DMS 273 treated with DMSO at 0.1 percent for 48 hours (cell line): ENCODE results near the gene ITPRIPL2.

Experiments used
- DNase-seq: peaks from one replicate; lab custom pipeline; 2025; lab: John Stamatoyannopoulos, UW

ITPRIPL2 gene

GRCh38 chr16:19093631-19094541, 19.9 kb upstream of the ITPRIPL2 start:
- no peak for DNase-seq

DNA sequence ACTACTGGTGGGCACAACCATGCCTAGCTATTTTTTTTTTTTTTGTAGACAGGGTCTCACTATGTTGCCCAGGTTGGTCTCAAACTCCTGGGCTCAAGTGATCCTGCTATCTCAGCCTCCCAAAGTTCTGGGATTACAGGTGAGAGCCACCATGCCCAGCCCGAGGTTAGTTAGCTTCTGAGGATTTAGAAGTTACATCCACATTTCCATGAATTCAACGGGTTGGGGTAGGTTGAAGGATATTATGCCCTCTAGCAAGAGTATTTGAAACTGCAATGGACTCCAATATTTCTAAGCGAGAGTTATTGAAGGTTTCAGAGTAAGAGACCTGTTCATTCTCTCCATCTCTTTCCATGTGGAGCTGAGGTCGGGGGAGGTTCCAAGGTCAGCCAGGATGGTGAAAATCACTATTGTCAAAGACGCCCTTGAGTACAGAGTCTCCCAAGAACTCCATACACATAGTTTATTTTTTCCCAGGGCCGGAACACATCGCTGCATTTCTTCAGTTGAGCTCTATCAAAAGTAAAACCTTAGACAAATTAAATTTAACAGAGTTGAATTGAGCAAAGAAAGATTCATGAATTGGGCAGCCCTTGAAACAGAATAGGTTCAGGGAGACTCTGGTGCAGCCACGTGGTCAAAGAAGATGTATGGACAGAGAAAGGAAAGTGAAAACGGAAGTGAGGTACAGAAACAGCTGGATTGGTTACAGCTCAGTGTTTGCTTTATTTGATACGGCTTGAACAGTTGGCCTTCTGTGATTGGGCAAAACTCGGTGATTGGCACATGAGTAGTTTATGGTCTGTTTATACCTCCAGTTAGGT, 19.0 kb upstream of the ITPRIPL2 start:
- peak; percentile 13 for DNase-seq

DNA sequence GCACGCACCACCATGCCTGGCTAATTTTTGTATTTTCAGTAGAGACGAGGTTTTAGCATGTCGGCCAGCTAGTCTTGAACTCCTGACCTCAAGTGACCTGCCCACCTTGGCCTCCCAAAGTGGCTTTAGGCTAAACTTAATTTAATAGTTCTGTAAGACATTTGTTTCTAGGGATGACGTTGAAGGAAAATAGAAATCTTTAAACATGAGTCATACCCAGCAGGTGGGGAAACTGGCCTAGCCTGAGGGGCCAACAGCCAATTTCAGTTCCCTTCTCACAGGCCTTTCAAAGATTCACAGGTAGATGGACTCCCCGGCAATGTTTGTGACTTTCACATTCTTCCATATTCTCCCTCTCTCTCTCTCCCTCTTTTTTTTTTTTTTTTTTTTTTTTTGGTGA, 18.1 kb upstream of the ITPRIPL2 start:
- no peak for DNase-seq

DNA sequence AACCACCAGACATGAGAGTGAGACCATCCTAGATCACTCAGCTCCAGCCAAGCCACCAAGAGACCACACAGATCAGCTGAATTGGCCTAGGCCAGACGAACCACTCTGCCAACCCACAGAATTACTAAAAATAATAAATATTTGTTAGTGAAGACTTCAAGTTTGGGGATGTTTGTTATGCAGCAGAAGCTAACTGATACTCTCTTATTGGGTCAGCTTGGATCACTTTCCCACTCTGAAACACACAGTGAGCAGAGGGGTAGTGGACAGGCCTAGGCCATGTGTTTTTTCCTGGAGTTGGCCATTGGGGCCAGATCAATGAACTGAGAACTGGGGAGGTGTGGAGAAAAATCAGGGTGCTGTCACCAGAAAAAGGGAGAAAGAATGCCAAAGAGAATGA, 15.6 kb upstream of the ITPRIPL2 start:
- no peak for DNase-seq

- DNase-seq: no peak
Observed at GRCh38 chr16:19102187-19102872, 11.4 kb upstream of the ITPRIPL2 start.

- no peak for DNase-seq
Observed at GRCh38 chr16:19104607-19105006, 9.2 kb upstream of the ITPRIPL2 start.

- DNase-seq: no peak
Observed at GRCh38 chr16:19105131-19105530, 8.6 kb upstream of the ITPRIPL2 start.

GRCh38 chr16:19105891-19106624, 7.7 kb upstream of the ITPRIPL2 start:
- DNase-seq: no peak

- no peak for DNase-seq
Observed at GRCh38 chr16:19106625-19107020, 7.1 kb upstream of the ITPRIPL2 start.

DNA sequence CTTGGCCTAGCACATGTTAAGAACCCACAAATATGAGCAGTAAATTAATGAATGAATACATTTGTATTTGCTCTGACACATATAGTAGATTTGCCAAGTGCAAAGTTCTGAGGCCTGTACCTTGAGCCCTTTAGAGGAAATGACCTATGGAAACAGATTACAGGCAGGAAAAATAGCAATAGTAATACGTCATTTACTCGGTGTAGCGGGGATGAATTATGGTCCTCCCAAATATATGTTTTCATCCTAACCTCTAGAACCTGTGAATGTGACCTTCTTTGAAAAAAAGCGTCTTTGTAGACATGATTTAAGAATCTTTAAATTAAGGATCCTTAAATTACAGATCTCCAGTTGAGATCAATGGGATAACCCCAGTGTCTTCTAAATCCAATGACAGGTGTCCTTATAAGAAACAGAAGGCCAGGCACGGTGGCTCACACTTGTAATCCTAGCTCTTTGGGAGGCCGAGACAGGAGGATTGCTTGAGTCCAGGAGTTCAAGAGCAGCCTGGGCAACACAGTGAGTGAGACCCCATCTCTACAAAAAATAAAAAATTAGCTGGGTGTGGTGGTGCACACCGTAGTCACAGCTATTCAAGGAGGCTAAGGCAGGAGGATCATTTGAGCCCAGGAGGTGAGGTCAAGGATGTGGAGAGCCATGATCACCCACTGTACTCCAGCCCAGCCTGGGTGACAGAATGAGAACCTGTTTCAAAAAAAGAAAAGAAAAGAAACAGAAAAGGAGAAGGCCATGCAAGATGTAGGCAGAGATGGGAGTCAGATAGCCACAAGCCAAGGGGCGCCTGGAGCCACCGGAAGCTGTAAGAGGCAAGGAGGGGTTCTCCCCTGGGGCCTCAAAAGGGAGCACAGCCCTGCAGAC, 5.1 kb upstream of the ITPRIPL2 start:
- DNase-seq: no peak

DNA sequence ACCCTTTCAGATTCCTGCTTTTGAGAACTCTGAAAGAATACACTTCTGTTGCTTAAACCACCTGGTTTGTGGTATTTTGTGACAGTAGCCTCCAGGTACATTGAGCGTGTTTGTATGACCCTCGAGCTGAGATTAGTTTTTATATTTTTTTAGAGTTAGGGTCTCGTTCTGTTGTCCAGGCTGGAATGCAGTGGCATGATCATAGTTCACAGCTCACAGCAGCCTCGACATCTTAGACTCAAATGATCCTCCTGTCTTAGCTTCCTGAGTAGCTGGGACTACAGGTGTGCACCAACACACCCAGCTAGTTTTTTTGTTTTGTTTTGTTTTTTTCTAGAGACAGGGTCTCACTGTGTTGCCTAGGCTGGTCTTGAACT, 4.5 kb upstream of the ITPRIPL2 start:
- no peak for DNase-seq

GRCh38 chr16:19110537-19111360, 3.0 kb upstream of the ITPRIPL2 start:
- no peak for DNase-seq

DNA sequence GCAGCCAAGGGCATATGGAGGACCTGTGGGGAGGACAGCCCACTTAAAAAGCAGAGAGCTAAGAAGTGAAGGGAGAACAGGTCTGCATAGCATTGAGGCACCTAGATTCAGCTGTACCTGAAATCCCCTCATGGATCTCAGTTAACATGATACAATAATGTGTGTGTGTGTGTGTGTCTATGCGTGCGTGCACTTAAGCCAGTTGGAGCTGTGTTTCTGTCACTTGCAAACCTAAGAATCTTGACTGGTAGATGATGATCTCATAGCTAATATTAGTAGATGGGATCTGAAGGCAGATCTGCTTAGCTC, 1.7 kb upstream of the ITPRIPL2 start:
- no peak for DNase-seq

DNA sequence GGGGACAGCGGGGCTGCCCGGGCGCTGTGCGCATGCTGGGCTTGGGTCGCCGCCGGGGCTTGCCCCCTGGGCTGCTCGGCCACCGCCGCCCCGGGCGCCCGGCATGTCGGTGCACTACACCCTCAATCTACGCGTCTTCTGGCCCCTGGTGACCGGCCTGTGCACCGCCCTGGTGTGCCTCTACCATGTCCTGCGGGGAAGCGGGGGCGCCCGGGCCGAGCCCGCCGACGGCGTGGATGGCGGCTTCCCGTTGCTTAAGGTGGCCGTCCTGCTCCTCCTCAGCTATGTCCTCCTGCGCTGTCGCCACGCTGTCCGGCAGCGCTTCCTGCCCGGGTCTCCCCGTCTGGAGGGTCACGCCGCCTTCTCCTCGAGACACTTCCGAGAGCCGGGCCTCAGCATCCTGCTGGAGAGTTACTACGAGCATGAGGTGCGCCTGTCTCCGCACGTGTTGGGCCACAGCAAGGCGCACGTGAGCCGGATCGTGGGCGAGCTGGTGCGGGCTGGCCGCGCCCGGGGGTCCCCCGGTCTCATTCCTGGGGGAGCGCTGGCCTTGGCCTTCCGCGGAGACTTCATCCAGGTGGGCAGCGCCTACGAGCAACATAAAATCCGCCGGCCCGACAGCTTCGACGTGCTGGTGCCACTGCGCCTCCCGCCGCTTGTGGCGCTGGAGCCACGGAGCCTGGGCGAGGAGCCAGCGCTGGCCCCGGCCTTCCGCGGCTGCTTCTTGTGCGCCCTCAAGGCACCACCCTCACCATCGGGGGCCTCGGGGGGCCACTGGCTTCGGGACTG, 789 bp downstream of the ITPRIPL2 start:
- DNase-seq: no peak

DNA sequence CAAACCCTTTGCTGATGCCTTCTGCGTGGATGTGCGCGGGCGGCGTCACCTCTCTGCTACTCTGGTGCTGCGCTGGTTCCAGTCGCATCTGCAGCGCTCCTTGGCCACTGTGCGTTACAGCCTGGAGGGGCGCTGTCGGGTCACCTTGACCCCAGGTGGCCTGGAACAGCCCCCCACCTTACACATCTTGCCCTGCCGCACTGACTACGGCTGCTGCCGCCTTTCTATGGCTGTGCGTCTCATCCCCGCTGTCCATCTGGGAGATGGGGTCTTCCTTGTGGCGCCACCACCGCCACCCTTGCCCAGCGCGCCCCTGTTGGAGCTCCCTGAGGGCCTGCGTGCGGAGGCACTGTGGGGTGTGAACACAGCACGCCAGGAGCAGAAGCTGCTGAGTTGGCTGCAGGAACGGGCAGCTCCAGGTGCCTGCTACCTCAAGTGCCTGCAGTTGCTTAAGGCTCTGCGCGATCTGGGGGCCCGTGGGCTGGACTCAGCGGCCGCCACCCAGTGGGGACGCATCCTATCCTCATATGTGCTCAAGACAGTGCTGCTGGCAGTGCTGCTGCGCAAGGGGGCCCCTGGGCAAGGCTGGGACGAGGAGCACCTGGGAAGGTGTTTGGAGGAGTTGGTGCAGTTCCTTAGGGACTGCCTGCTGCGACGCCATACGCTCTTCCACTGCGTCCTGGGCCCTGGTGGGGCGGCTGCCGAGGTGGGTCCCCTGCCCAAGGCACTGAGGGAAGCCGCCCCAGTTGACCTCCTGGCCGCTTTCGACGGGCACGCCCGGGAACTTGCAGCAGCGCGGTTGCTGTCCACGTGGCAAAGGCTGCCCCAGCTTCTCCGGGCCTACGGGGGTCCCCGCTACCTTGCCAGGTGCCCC, 1.6 kb downstream of the ITPRIPL2 start:
- DNase-seq: no peak

- no peak for DNase-seq
Observed at GRCh38 chr16:19116711-19117449, 3.1 kb downstream of the ITPRIPL2 start.

GRCh38 chr16:19118938-19119431, 5.2 kb downstream of the ITPRIPL2 start:
- DNase-seq: no peak
